Cerebellar cortex (tissue), 1 donor: ENCODE measurements around the gene HS1BP3.
A peak's percentile ranks its signal among the peaks of the same experiment; 100 is the strongest.

Source experiments
- DNase-seq: peaks from one replicate; pipeline ENCODE4 v3.0.0-alpha.2; 2015; ENCODE audit warnings: low spot score

The HS1BP3 gene

GRCh38 chr2:20629581-20630171 lies 21.2 kb downstream of the HS1BP3 start:
- no peak for DNase-seq

- no peak for DNase-seq
Measured at GRCh38 chr2:20629181-20629580, 21.7 kb downstream of the HS1BP3 start.

- no peak for DNase-seq
Measured at GRCh38 chr2:20627712-20628380, 23.1 kb downstream of the HS1BP3 start.

- DNase-seq = no peak
Measured at GRCh38 chr2:20626698-20627513, 24.0 kb downstream of the HS1BP3 start.

GRCh38 chr2:20626392-20626697 lies 24.6 kb downstream of the HS1BP3 start:
- DNase-seq = no peak

GRCh38 chr2:20625491-20626391 lies 25.2 kb downstream of the HS1BP3 start:
- no peak for DNase-seq

GRCh38 chr2:20624884-20625485 lies 25.9 kb downstream of the HS1BP3 start:
- no peak for DNase-seq

- DNase-seq = no peak
Measured at GRCh38 chr2:20624156-20624883, 26.6 kb downstream of the HS1BP3 start.

GRCh38 chr2:20623741-20624155 lies 27.1 kb downstream of the HS1BP3 start:
- no peak for DNase-seq

GRCh38 chr2:20623241-20623640 lies 27.7 kb downstream of the HS1BP3 start:
- DNase-seq = peak; percentile 54

- DNase-seq = no peak
Measured at GRCh38 chr2:20622731-20623130, 28.2 kb downstream of the HS1BP3 start.

- DNase-seq = no peak
Measured at GRCh38 chr2:20622296-20622686, 28.6 kb downstream of the HS1BP3 start.

- DNase-seq = no peak
Measured at GRCh38 chr2:20621366-20622295, 29.3 kb downstream of the HS1BP3 start.

GRCh38 chr2:20620696-20621365 lies 30.1 kb downstream of the HS1BP3 start:
- DNase-seq = no peak

- DNase-seq = peak; percentile 57
Measured at GRCh38 chr2:20620271-20620681, 30.6 kb downstream of the HS1BP3 start.

GRCh38 chr2:20619624-20620024 lies 31.3 kb downstream of the HS1BP3 start:
- DNase-seq = no peak

- no peak for DNase-seq
Measured at GRCh38 chr2:20618886-20619521, 31.9 kb downstream of the HS1BP3 start.

GRCh38 chr2:20618468-20618885 lies 32.4 kb downstream of the HS1BP3 start:
- no peak for DNase-seq
